IPS-18c (cell line): Measurements from ENCODE around the gene SLC16A3.

Experiments used
- H3K4me3 ChIP-seq: 2 replicates; pipeline ENCODE4 v1.7.0; 2013; ENCODE audit warnings: low read depth, mild to moderate bottlenecking, low read length, moderate library complexity; ENCODE audit not compliant: insufficient read depth
- H3K9me3 ChIP-seq: one replicate; pipeline ENCODE4 v1.6.1; 2013; ENCODE audit warnings: mild to moderate bottlenecking, low read length, moderate library complexity; ENCODE audit not compliant: control insufficient read depth, insufficient read depth

The SLC16A3 gene

DNA sequence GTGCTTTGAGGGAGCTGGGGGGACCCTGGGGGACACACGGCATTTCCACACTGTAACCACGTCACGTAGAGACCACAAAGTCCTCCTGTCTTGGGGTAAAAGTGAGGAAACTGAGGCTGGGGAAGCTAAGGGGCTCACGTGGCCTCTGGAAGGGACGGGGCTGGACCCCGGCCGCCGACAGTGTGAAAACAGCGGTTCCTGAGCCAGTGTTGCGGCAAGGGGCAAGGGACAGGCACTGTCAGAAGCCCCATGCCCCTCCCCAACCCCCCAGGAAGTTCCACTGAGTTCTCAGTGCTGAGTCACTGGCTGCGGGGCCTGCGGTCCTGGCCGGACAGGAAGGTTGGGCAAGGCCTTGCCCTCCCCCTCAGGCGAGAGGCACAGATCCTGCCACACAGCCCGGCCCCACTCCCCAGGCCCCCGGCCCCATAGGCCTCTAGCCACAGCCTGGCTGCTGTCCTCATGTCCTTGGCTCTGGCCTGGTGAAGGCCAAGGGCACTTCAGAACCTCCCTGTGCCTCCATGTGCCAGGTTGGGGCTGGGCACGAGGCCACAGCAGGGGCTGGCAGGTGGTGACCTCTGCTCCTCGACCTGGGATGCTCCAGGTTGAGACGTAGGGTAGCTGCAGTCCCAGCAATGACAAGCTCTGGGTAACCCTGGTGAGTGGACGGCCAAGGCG lies 11.2 kb upstream of the SLC16A3 start:
- H3K9me3 ChIP-seq: no peaks in the 10 kb centered on the region
- H3K4me3 ChIP-seq: no peak overlapping the region

DNA sequence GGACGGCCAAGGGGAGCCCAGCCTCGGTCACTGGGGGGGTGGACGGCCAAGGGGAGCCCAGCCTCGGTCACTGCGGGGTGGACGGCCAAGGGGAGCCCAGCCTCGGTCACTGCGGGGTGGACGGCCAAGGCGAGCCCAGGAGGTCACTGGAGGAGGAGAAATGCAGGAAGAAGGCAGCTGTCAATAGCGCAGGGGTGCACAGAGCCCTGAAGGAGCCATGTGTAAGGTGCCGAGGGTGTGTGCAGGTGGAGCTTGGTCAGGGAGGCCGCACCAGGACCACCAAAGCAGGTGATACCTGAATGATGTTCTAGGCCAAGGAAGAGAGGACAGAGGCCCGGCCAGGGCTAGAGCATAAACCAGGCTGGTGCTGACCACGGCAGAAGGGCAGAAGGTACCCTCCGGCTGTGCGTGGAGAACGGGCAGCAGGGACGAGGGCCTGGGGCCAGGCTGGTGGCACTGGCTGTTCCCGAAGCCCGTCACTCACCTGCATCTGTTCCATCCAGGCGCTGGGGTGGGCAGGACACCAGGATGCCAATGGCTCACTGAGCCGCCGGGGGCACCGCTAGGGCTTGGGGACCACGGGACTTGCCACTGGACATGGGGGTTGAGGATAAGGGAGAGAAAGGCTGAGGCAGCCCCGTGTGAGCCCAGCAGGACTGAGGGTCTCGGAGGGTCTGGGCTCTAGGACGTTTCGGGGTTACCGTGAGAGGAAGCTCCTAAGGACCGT lies 10.3 kb upstream of the SLC16A3 start:
- Histone ChIP-seq H3K4me3 (no peak overlapping the region), H3K9me3 (no peaks in the 10 kb centered on the region)

DNA sequence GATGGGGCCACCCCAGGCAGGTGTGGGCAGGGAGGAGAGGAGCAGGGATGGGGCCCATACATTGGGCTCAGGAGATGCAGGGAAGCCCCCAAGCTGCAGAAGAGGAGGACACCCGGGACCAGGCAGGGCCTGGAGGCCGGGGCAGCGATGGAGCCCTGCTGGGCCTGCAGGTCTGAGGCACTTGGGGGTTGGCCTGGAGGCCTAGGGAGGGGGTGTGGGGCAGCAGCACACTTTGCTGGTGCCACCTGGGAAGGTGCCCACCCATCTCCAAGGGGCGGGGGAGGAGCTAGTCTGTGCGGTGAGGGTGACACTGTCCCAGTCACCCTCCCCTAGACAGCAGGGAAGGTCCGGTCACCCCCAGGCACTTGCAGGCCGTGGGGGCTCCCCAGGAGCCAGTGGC lies 9.8 kb upstream of the SLC16A3 start:
- Histone ChIP-seq H3K9me3 (no peaks in the 10 kb centered on the region), H3K4me3 (no peak overlapping the region)

DNA sequence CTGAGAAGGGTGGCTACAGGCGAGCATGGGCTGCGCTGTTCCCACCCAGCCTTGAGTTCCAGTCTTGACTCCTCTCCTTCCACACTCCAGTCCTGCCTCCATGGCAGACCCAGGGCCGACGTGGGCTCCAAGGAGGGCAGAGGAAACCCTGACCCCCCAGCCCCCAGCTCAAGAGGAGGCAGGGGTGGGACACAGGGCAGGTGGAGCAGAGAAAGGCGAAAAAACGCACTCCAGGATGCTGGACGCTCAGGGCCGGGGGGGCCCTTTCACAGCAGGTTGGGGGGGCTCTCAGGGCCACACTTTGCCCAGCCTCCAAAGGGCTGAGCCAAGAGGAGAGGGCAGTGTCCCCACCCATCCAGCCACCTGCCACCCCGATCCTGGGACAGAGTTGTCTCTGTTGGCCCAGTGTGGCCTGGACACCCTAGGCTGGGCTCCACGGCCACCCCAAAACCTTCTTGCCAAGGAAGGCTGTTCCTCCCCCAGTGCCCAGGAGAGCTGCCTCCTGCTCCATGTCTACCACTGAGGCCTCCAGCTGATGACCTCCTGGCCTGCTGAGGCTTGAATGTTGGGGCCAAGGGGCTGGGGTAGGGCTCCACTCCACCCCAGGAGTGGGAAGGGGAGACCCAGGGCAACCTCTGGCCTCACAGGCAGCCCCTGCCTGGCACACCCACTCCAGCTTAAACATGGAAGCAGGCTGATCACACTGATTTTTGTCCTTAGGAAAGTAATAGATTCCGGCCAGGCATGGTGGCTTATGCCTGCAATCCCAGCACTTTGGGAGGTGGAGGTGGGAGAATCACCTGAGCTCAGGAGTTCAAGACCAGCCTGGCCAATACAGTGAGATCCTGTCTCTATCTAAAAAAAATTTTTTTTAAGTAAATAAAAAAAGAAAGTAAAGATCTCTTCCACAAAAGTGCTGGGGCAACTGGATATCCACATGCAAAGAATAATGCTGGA lies 8.8 kb upstream of the SLC16A3 start:
- H3K4me3 ChIP-seq: no peak overlapping the region
- H3K9me3 ChIP-seq: no peaks in the 10 kb centered on the region

DNA sequence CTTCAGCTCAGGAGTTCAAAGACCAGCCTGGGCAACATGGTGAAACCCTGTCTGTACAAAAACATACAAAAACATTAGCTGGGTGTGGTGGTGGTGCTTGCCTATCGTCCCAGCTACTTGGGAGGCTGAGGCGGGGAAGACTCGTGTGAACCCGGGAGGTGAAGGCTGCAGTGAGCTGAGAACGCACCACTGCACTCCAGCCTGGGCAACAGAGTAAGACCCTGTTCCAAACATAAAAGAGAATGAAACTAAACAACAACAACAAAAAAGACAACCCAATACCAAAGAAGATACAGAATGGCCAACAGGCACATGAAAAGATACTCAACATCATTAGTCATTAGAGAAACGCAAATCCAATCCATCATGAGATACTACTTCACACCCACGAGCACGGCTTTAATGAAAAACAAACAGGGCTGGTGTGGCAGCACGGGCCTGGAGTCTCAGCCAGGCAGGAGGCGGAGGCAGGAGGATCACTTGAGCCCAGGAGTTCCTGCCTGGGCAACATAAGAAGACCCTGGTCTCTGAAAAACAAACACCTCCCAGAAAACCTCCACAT lies 7.4 kb upstream of the SLC16A3 start:
- Histone ChIP-seq H3K4me3 (no peak overlapping the region), H3K9me3 (no peaks in the 10 kb centered on the region)

DNA sequence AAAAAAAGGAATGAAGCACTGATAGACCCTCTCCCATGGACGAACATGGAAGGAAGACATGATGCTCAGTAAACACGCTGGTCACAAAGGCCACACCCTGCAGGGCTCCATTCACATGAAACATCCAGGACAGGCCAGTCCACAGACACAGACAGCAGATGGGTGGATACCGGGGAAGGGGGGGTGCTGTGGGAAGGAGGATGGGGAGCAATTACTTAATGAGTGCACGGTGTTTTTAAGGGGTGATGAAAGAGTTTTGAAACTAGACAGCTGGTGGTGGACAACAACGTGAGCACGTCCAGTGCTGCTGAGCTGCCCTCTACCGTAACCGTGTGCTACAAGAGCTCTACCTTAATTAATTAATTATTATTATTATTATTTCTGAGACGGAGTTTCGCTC lies 6.0 kb upstream of the SLC16A3 start:
- H3K9me3 ChIP-seq: no peaks in the 10 kb centered on the region
- no peak overlapping the region for H3K4me3 ChIP-seq

DNA sequence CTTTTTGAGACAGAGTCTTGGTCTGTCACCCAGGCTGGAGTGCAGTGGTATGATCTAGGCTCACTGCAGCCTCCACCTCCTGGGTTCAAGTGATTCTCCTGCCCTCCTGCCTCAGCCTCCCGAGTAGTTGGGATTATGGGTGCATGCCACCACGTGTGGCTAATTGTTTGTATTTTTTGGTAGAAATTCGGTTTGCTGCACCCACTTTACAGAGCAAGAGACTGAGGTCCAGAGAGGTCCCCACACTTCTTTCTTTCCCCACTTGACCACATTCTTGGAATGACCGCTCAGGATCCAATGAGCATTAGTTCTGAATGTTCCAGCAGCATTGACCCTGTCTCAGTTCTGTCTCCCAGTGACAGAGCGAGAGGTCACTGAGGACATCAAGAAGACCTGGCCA lies 5.3 kb upstream of the SLC16A3 start:
- H3K9me3 ChIP-seq: no peaks in the 10 kb centered on the region

DNA sequence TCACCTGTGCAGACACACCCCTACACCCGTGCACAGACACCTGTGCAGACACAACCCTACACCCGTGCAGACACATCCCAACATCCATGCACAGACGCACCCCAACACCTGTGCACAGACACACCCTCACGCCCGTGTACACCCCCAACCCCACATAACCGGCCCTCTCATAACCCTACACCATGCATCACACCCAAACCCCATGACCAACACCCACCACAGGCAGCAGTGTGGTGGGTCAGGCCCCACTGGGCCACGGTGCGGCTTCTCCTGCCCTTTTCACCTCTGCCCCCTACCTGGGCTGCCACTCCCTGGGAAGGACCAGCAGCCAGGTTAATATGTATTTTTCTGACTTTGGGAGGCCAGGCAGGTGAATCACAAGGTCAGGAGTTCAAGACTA lies 4.2 kb upstream of the SLC16A3 start:
- Histone ChIP-seq H3K9me3 (no peaks in the 10 kb centered on the region), H3K4me3 (no peak overlapping the region)

More for the DNA sequence above, 5.3 kb upstream of the SLC16A3 start:
- no peak overlapping the region for H3K4me3 ChIP-seq

DNA sequence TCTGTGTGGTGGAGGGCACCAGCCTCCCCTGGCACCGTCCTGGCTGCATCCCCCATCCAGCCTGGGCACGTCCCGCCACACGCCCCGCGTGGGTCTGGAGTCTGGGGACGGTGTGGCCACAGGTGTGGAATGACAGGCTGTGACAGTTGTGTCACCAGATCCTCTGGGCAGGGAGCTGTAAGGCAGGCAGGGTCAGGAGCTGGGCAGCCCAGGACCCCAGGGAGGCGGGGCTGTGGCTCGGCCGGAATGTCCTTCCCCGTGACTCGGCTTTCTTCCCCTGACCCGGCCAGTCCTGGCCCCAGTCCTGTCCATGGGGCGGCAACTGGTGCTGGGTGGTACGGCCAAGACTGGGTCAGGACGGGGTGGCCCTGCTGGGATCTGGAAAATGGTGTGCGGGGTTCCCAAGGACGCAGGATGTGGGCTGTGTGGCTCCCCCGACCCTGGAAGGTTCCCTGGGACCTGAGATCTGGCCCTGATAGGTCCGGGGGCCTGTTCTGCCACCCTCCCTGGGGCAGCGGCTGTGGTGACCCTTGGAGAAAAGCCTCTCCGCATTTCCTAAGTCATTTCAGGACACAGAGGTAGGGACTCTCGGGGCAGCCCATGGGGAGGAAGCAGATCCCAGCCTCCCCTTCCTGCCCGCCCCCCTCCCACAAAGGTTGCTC lies 3.3 kb upstream of the SLC16A3 start:
- Histone ChIP-seq H3K9me3 (no peaks in the 10 kb centered on the region), H3K4me3 (no peak overlapping the region)

DNA sequence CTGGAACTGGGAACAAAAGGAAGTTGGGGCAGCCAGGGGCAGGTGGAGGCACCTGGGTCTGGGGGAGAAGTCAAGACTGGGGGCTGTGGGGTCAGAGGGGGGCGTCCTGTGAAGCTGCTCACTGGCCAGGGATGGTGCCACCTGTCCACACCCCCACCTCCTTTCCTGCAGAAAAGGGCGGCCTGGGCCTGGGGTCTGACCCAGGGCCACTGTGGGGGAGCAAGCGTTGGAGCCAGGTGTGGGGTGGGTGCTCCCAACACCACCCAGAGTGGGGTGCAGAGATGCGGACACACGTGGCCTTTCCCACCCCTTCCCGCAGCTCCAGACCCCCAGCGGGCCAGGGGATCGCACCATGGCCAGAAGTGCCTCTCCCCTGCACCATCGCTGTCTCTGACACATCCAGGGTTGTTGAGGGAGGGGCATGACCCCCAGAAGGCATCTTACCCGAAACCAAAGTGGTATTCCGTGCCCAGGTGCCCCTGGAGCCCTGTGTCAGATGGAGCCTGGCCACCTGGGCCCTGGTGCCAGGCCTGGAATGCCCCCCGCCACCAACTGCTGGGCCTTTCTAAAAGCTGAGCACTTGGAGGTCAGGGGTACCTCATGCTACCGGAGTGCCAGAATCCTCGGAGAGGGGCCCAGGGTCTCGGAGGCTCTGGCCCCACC lies 2.6 kb upstream of the SLC16A3 start:
- no peaks in the 10 kb centered on the region for H3K9me3 ChIP-seq
- no peak overlapping the region for H3K4me3 ChIP-seq

DNA sequence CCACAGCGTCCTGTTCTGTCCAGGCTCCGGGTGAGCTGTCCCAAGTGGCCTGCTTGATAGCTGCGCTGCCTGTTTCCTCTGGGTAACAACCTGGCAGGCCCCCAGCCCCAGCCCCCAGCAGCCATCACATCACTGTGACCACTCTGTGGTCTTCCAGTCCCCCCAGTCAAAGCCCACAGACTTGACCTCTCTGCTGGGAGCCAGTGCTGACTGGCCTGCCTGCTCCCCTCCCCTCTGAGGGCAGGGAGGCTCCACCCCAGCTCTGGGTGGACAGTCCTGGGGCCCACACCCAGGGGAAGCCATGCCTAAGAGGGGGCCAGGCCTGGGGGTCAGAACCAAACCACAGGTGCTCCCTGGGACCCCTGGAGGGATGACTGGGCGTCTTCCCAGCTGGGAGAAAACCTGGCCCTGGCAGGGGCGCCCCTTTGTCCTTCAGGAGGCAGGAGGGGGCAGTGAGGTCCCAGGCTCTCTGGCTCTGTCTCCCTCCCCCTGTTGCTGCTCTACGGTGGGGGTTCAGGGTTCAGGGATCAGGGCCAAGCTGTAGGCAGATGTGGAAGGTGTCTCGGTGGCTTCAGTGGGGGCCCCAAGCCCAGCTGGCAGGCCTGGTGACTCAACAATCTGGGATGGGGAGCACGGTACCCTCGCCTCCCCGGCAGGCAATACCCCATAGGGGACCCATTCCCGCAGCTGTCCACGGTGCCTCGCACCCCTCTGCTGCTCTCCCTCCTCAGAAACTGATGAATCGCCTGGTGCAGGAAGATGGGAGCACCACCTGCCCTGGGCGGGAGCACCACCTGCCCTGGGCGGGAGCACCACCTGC lies 1.8 kb upstream of the SLC16A3 start:
- Histone ChIP-seq H3K4me3 (no peak overlapping the region), H3K9me3 (no peaks in the 10 kb centered on the region)

DNA sequence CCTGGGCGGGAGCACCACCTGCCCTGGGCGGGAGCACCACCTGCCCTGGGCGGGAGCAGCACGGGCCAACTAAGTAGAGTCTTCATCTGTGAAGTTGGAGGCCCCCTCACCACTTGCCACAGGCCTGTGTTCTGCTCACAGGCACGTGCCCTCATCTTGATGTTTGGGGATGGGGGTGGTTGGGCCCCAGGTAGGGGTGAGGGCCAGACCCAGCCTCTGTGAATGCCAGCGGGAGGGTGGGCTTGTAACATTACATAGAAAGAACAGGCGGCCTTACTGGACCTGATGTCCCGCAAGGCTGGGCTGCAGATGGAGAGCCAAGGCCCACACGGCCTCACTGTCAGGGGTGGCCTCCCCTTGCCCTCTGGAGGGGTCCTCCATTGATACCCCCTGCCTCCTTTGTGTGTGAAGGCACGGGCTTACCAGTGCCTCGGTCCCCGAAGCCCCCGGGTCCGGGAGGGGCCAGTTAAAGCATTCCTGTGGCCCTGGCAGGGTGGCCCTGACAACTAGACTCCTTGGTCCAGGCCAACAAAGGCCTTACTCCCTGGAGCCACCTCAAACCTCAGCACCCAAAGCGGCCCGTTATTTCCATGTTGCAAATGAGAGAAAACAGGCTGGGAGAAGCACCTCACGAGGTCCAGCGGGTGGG lies 1.1 kb upstream of the SLC16A3 start:
- no peak overlapping the region for H3K4me3 ChIP-seq
- H3K9me3 ChIP-seq: no peaks in the 10 kb centered on the region

DNA sequence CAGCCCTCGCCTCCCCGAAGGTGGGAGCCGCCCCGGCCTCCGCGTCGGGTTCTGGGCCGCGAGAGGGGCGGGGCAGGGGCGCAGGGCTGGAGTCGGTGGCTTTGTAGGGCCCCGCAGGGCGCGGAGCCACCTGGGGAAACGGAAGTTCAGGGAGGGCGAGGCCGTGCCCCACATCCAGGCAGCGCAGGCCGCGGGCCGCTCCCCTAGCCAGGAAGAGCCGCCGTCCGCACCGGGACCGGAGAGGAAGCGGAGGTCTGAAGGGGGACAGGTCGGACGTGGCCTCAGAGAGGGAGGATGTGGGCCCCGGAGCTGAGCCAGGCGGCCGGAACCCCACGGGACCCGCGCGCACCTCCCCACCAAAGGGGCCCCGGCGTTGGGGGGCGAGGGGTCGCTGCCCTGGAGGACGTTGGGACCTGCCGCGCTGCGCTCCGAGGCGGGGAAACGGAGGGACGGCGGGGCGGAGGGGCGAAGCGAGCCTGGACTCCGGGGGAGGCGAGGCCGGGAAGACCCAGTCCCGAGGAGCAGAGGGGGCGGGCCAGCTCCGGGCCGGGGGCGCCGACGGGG lies 482 bp upstream of the SLC16A3 start:
- H3K9me3 ChIP-seq: no peaks in the 10 kb centered on the region
- H3K4me3 ChIP-seq: peak overlapping the region; percentile 51

DNA sequence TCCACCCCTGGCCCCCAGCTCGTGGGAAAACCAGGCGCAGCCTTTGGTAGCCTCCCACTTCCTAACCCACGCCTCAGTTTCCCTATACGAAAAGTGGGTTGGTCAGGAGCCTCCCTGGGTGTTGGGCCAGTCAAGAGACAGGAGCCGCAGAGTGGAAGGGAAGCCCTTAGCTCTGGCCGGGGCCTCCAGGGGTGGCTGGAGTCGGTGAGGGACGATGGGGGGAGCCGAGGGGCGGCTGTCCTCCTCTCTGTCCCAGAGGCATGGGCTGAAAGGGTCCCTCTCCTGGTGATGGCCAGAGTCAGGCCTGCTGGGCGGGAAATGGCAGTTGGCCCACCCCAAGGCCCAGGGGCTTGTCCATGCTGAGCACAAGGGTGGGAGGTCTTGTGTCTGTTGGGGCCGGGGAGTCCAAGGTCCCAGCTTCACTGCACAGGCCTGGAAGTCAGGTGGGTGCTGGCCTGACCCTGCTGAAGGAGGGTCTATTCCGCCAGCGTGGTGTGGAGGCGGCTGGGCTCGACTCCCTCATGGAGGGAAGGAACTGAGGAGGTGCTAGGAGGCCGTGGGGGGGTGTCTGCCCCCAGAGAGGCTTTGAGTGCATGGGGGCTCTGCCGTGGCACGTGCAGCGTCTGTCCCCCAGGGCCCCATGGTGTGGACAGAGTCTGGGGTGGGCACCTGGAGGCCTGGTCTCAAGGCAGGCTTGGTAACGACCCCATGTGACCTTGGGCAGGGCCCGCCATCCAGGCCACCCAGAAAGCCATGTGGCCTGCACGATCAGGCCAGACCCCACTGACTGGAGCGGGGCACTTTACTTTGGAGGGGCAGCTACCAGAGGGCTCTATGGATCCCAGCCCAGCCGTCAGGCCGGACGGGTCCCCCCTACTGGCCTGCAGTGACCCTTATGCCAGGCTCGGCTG lies 1.1 kb downstream of the SLC16A3 start:
- no peaks in the 10 kb centered on the region for H3K9me3 ChIP-seq
- H3K4me3 ChIP-seq: no peak overlapping the region; the same call in 1 of the 2 replicates
